A673 (cell line): ENCODE measurements around the gene ERCC6. TPM values are rescaled to one million over a fixed set of nuclear protein-coding genes. Genes with fewer than 3 reads are reported as not detected.

Experiments
- BruUV-seq: library from RNA; stranded (reverse); fragments of 400-500 nt; replicated peaks from 2 replicates; lab custom pipeline; 2021; lab: Mats Ljungman, UMichigan
- CTCF ChIA-PET: fragments of 300-600 bp; sonication (Branson Sonifier 250); formaldehyde crosslinking; loops from one replicate; lab custom pipeline; 2022; ENCODE audit warnings: antibody characterized with exemption; lab: Charles Lee
- POLR2A ChIA-PET: fragments of 300-600 bp; sonication (Branson Sonifier 250); formaldehyde crosslinking; loops from one replicate; lab custom pipeline; 2022; ENCODE audit warnings: antibody characterized with exemption; ENCODE audit not compliant: low non-redundant PET; lab: Charles Lee
- DNase-seq: peaks from one replicate; pipeline ENCODE4 v3.0.0-alpha.2; 2015; ENCODE audit warnings: low spot score
- H3K27ac ChIP-seq: fragments of 200-600 bp; sonication (generic); 2 replicates; pipeline ENCODE4 v1.5.1; 2016; ENCODE audit warnings: mixed run types, low read depth, mild to moderate bottlenecking, mixed read lengths, antibody characterized with exemption, low read length; ENCODE audit not compliant: poor library complexity, severe bottlenecking
- H3K27me3 ChIP-seq: fragments of 200-600 bp; sonication (generic); replicated peaks from 2 replicates; pipeline ENCODE4 v1.6.1; 2017; ENCODE audit warnings: mixed run types, low read depth, mild to moderate bottlenecking, mixed read lengths, antibody characterized with exemption, low read length; ENCODE audit not compliant: insufficient read depth, poor library complexity
- H3K36me3 ChIP-seq: fragments of 200-600 bp; sonication (generic); 2 replicates; pipeline ENCODE4 v1.6.1; 2016; ENCODE audit warnings: mixed run types, mild to moderate bottlenecking, mixed read lengths, antibody characterized with exemption, low read length; ENCODE audit not compliant: insufficient read depth, poor library complexity, severe bottlenecking
- H3K4me1 ChIP-seq: fragments of 200-600 bp; sonication (generic); 2 replicates; pipeline ENCODE4 v1.6.1; 2017; ENCODE audit warnings: mixed run types, mild to moderate bottlenecking, mixed read lengths, antibody characterized with exemption, low read length; ENCODE audit not compliant: insufficient read depth, poor library complexity, severe bottlenecking
- H3K4me3 ChIP-seq: fragments of 200-600 bp; sonication (generic); 2 replicates; pipeline ENCODE4 v1.5.1; 2016; ENCODE audit warnings: low read depth, mixed run types, mild to moderate bottlenecking, mixed read lengths, low read length; ENCODE audit not compliant: poor library complexity, severe bottlenecking
- H3K9me3 ChIP-seq: fragments of 200-600 bp; sonication (generic); 2 replicates; pipeline ENCODE4 v1.6.1; 2016; ENCODE audit warnings: mixed run types, low read depth, mild to moderate bottlenecking, mixed read lengths, antibody characterized with exemption, low read length; ENCODE audit not compliant: poor library complexity, severe bottlenecking
- CTCF ChIP-seq: fragments of 300-800, 200-600 bp; sonication (generic); conservative IDR thresholded peaks from 2 replicates; pipeline ENCODE4 v1.5.1; 2017; ENCODE audit warnings: low read depth, mild to moderate bottlenecking, antibody characterized with exemption, low read length, moderate library complexity, mixed read lengths
- EZH2 ChIP-seq: fragments of 200-600 bp; sonication (generic); IDR thresholded peaks from 2 replicates; pipeline ENCODE4 v1.6.1; 2017; ENCODE audit warnings: borderline replicate concordance, low read depth, mild to moderate bottlenecking, mixed read lengths, antibody characterized with exemption, low read length; ENCODE audit not compliant: poor library complexity, severe bottlenecking
- intact Hi-C: fragments of 100-400 bp; cut with micrococcal nuclease; formaldehyde crosslinking; loops from one replicate; pipeline ENCODE4 v1.10.0; 2022; ENCODE audit not compliant: unreplicated experiment
- total RNA-seq: library from RNA; stranded (reverse); gene quantifications from 2 replicates; pipeline ENCODE4 v1.2.3, GENCODE V29; 2021

Gene ERCC6
- total RNA-seq, 1 experiment from 2014 or later, result 11.0 TPM

- ChIA-PET POLR2A (no interaction called here), CTCF (no interaction called here)
- TF ChIP-seq EZH2, result no peak
- no peak for TF ChIP-seq CTCF
- no TSS peak for BruUV-seq
- H3K27ac ChIP-seq, result no peak overlapping the region
- H3K9me3 ChIP-seq, result no peaks in the 10 kb centered on the region
- H3K4me3 ChIP-seq, result no peak overlapping the region
- no peaks in the 10 kb centered on the region for H3K27me3 ChIP-seq
- intact Hi-C loops, result no loop called here
- H3K4me1 ChIP-seq, result no peaks in the 10 kb centered on the region
- no peaks in the 10 kb centered on the region for H3K36me3 ChIP-seq
- no peak for DNase-seq
Measured at GRCh38 chr10:49527850-49528249, 11.1 kb downstream of the ERCC6 start.

GRCh38 chr10:49527061-49527460 is 11.9 kb downstream of the ERCC6 start:
- no peak overlapping the region for H3K4me3 ChIP-seq
- no peaks in the 10 kb centered on the region for H3K27me3 ChIP-seq
- no peaks in the 10 kb centered on the region for H3K4me1 ChIP-seq
- POLR2A ChIA-PET, result no interaction called here
- no peaks in the 10 kb centered on the region for H3K36me3 ChIP-seq
- no peak for TF ChIP-seq CTCF
- no peak for TF ChIP-seq EZH2
- intact Hi-C loops, result no loop called here
- no peaks in the 10 kb centered on the region for H3K9me3 ChIP-seq
- CTCF ChIA-PET, result no interaction called here
- no TSS peak for BruUV-seq
- no peak for DNase-seq
- H3K27ac ChIP-seq, result no peak overlapping the region

GRCh38 chr10:49526619-49527018 is 12.3 kb downstream of the ERCC6 start:
- Histone ChIP-seq H3K9me3 (no peaks in the 10 kb centered on the region), H3K4me3 (no peak overlapping the region), H3K36me3 (no peaks in the 10 kb centered on the region), H3K27ac (no peak overlapping the region), H3K27me3 (no peaks in the 10 kb centered on the region), H3K4me1 (no peaks in the 10 kb centered on the region)
- POLR2A ChIA-PET, result no interaction called here
- BruUV-seq, result no TSS peak
- no peak for DNase-seq
- TF ChIP-seq EZH2, result no peak
- TF ChIP-seq CTCF, result no peak
- CTCF ChIA-PET, result interaction anchor here (0.5 kb wide), 1 partner anchor 984 kb away, joined by 3 read pairs; no protein-coding TSS in a partner anchor
- intact Hi-C loops, result no loop called here
